Measurements from ENCODE around the gene ZMYM2.
A peak's percentile ranks its signal among the peaks of the same experiment; 100 is the strongest.

The ZMYM2 gene

DNA sequence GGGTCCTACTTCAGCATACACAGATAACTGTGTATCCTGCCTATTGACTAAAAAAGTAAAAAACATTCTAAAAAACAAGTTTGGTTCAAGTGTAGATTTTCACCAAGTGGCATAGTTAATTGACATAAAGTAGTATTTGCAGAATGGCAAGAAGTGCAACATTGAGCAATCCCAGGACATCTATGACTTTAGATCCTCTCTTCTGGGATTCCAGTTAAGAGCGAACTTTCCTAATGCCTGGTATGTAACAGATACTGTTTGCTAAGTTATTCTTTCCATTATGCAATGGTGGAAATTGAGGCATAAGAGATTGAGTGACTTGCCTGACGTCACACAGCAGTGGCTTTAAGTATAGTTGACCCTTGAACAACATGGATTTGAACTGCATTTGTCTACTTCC lies 96.1 kb downstream of the ZMYM2 start:
- no peak for FAIRE-seq
- TF ChIP-seq POLR2A (IDR thresholded peaks at IDR 0.05; ENCODE audit: low read depth, low read length) (no peak), PAX5 (IDR thresholded peaks at IDR 0.05; ENCODE audit: insufficient read depth, low read length, severe bottlenecking) (no peak), POU2F2 (IDR thresholded peaks at IDR 0.05; ENCODE audit: low read depth, low read length) (no peak), TAF1 (IDR thresholded peaks at IDR 0.05; ENCODE audit: low read depth, low read length) (no peak), SPI1 (IDR thresholded peaks at IDR 0.05; ENCODE audit: low read depth, low read length) (no peak), POLR2AphosphoS5 (IDR thresholded peaks at IDR 0.05; ENCODE audit: low read depth, low read length) (no peak)
- DNase-seq (ENCODE audit: insufficient read length, low spot score) = no peak

DNA sequence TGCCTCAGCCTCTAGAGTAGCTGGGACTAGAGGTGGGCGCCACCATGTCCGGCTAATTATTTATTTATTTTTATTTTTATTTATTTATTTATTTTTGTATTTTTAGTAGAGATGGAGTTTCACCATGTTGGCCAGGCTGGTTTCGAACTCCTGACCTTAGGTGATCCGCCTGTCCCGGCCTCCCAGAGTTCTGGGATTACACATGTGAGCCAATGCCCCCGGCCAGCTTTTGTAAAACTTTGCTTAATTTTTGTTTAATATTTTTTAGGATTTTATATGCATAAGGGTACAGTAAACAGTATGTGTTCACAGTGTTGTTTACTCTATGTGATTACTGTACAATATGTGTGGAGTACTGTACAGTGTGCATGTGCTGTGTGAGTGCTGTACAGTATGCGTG lies 98.7 kb downstream of the ZMYM2 start:
- no peak for TF ChIP-seq POU2F2 (IDR thresholded peaks at IDR 0.05; ENCODE audit: low read depth, low read length)
- no peak for TF ChIP-seq SPI1 (IDR thresholded peaks at IDR 0.05; ENCODE audit: low read depth, low read length)
- no peak for TF ChIP-seq POLR2AphosphoS5 (IDR thresholded peaks at IDR 0.05; ENCODE audit: low read depth, low read length)
- TF ChIP-seq TAF1 (IDR thresholded peaks at IDR 0.05; ENCODE audit: low read depth, low read length) = no peak
- no peak for TF ChIP-seq POLR2A (IDR thresholded peaks at IDR 0.05; ENCODE audit: low read depth, low read length)
- TF ChIP-seq PAX5 (IDR thresholded peaks at IDR 0.05; ENCODE audit: insufficient read depth, low read length, severe bottlenecking) = no peak
- no peak for FAIRE-seq
- DNase-seq (ENCODE audit: insufficient read length, low spot score) = no peak

DNA sequence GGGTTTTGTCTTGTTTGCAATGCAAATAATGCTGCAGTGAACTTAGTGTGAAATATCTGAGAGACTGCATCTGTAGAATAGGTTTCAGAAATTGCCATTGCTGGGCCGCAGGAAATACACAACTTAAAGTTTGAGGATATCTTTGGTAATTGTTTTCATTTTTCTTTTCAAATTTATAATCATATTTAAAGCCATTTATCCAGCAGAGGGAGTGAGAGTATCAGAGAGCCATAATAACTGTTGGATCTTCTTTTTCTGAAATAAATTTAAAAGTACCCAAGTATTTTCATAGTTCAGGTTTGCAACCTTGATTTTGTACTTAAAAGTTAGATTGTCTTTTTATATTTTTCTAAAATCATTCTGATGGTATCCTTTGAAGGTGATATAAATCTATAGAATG lies 99.4 kb downstream of the ZMYM2 start:
- DNase-seq (ENCODE audit: insufficient read length, low spot score) = no peak
- FAIRE-seq = no peak
- TF ChIP-seq POLR2AphosphoS5 (IDR thresholded peaks at IDR 0.05; ENCODE audit: low read depth, low read length) = no peak
- TF ChIP-seq SPI1 (IDR thresholded peaks at IDR 0.05; ENCODE audit: low read depth, low read length) = no peak
- TF ChIP-seq PAX5 (IDR thresholded peaks at IDR 0.05; ENCODE audit: insufficient read depth, low read length, severe bottlenecking) = no peak
- TF ChIP-seq POU2F2 (IDR thresholded peaks at IDR 0.05; ENCODE audit: low read depth, low read length) = no peak
- no peak for TF ChIP-seq TAF1 (IDR thresholded peaks at IDR 0.05; ENCODE audit: low read depth, low read length)
- no peak for TF ChIP-seq POLR2A (IDR thresholded peaks at IDR 0.05; ENCODE audit: low read depth, low read length)

DNA sequence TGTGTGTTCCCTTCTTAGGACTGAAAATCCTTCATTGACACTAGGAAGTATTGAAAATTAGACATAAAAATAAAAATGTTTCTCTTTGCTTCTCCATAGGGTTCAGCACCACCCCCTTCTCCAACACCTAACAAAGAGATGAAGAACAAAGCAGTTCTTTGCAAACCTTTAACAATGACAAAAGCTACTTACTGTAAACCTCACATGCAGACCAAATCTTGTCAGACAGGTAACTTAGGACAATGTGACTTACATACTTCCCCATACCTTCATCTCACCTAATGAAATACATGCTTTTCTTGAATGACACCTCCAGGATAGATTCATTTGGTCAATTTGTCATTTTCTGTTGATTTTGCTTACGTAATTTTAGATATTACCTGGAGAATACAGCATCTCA lies 99.9 kb downstream of the ZMYM2 start:
- peak; percentile 59 for FAIRE-seq

DNA sequence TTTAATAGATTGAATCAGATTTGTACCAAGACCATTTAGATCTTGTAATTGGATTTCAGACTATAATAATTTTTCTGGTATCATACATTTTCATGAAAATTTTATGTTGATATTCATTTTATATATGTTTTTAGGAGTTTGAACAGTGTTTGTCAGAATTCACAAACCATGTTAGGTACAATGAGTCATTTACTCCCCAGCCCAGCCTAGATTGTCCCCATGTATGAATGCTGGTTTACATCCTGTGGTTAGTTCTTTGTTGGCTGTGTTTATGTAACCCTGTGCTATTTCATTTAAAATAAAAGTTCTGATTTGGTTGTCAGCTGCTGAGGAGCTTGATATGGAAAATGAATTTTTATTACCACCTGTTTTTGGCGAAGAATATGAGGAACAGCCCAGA lies 105.6 kb downstream of the ZMYM2 start:
- no peak for TF ChIP-seq POU2F2 (IDR thresholded peaks at IDR 0.05; ENCODE audit: low read depth, low read length)
- TF ChIP-seq PAX5 (IDR thresholded peaks at IDR 0.05; ENCODE audit: insufficient read depth, low read length, severe bottlenecking) = no peak
- no peak for TF ChIP-seq SPI1 (IDR thresholded peaks at IDR 0.05; ENCODE audit: low read depth, low read length)
- no peak for TF ChIP-seq POLR2A (IDR thresholded peaks at IDR 0.05; ENCODE audit: low read depth, low read length)
- TF ChIP-seq POLR2AphosphoS5 (IDR thresholded peaks at IDR 0.05; ENCODE audit: low read depth, low read length) = no peak
- no peak for TF ChIP-seq TAF1 (IDR thresholded peaks at IDR 0.05; ENCODE audit: low read depth, low read length)
- no peak for FAIRE-seq

More for the DNA sequence above, 99.9 kb downstream of the ZMYM2 start:
- no peak for TF ChIP-seq PAX5 (IDR thresholded peaks at IDR 0.05; ENCODE audit: insufficient read depth, low read length, severe bottlenecking)
- no peak for TF ChIP-seq POLR2A (IDR thresholded peaks at IDR 0.05; ENCODE audit: low read depth, low read length)
- no peak for TF ChIP-seq POLR2AphosphoS5 (IDR thresholded peaks at IDR 0.05; ENCODE audit: low read depth, low read length)
- no peak for TF ChIP-seq TAF1 (IDR thresholded peaks at IDR 0.05; ENCODE audit: low read depth, low read length)
- TF ChIP-seq SPI1 (IDR thresholded peaks at IDR 0.05; ENCODE audit: low read depth, low read length) = no peak
- TF ChIP-seq POU2F2 (IDR thresholded peaks at IDR 0.05; ENCODE audit: low read depth, low read length) = no peak
- DNase-seq (ENCODE audit: insufficient read length, low spot score) = no peak

DNA sequence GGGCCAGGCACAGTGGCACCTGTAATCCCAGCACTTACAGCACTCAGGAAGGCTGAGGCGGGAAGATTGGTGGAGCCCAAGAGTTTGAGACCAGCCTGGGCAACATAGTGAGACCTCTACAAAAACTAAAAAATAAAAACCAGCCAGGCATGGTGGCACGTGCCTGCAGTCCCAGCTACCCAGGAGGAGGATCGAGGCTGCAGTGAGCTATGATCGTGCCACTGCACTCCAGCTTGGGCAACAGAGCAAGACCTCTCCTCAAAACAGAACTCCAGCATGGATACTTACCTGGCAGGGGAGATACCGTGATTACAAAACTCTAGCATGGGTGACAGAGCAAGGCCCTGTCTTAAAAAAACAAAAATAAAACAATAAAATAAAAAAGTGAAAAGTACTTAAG lies 107.0 kb downstream of the ZMYM2 start:
- FAIRE-seq (no peak), DNase-seq (ENCODE audit: insufficient read length, low spot score) (no peak)
- TF ChIP-seq POLR2A (IDR thresholded peaks at IDR 0.05; ENCODE audit: low read depth, low read length) (no peak), POU2F2 (IDR thresholded peaks at IDR 0.05; ENCODE audit: low read depth, low read length) (no peak), PAX5 (IDR thresholded peaks at IDR 0.05; ENCODE audit: insufficient read depth, low read length, severe bottlenecking) (no peak), SPI1 (IDR thresholded peaks at IDR 0.05; ENCODE audit: low read depth, low read length) (no peak), POLR2AphosphoS5 (IDR thresholded peaks at IDR 0.05; ENCODE audit: low read depth, low read length) (no peak), TAF1 (IDR thresholded peaks at IDR 0.05; ENCODE audit: low read depth, low read length) (no peak)

More for the DNA sequence above, 105.6 kb downstream of the ZMYM2 start:
- DNase-seq (ENCODE audit: insufficient read length, low spot score) = no peak

DNA sequence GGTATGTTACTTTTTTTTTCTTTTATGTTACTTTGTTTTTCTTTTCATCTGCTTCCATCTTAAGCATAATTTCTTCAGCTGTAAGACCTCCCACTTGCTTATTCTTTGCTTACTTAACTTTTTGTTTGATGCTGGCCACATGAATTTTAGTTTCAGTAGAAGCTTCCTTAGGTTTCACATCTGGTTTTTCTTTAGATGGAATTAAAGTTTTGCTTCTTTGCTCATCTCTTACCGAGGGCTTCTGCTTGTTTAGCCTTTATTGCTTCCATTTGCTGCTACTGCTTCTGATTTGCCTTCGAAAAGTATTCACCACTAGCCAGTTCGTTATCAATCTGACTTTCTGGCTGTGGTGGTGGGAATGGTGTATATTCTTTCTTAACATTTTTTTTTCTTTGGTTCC lies 111.4 kb downstream of the ZMYM2 start:
- DNase-seq (ENCODE audit: insufficient read length, low spot score) = no peak
- TF ChIP-seq SPI1 (IDR thresholded peaks at IDR 0.05; ENCODE audit: low read depth, low read length) = no peak
- no peak for TF ChIP-seq PAX5 (IDR thresholded peaks at IDR 0.05; ENCODE audit: insufficient read depth, low read length, severe bottlenecking)
- TF ChIP-seq POU2F2 (IDR thresholded peaks at IDR 0.05; ENCODE audit: low read depth, low read length) = no peak
- TF ChIP-seq POLR2A (IDR thresholded peaks at IDR 0.05; ENCODE audit: low read depth, low read length) = no peak
- no peak for TF ChIP-seq POLR2AphosphoS5 (IDR thresholded peaks at IDR 0.05; ENCODE audit: low read depth, low read length)
- no peak for FAIRE-seq

DNA sequence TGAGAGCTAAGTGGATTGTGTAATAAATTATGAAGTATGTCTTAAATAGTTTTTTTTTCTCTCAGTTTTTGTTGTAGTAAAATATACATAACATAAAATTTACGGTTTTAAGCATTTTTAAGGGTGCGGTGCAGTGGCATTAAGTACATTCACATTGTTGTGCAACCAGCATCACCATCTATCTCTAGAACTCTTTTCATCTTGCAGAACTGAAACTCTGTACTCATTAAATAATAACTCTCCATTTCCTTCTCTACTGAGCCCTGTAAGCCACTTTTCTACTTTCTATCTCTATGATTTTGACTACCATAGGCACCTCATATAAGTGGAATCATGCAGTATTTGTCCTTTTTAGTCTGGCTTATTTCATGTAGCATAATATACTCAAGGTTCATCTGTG lies 115.2 kb downstream of the ZMYM2 start:
- DNase-seq (ENCODE audit: insufficient read length, low spot score) = no peak
- FAIRE-seq = no peak
- TF ChIP-seq POLR2AphosphoS5 (IDR thresholded peaks at IDR 0.05; ENCODE audit: low read depth, low read length) (no peak), SPI1 (IDR thresholded peaks at IDR 0.05; ENCODE audit: low read depth, low read length) (peak; percentile 90)

DNA sequence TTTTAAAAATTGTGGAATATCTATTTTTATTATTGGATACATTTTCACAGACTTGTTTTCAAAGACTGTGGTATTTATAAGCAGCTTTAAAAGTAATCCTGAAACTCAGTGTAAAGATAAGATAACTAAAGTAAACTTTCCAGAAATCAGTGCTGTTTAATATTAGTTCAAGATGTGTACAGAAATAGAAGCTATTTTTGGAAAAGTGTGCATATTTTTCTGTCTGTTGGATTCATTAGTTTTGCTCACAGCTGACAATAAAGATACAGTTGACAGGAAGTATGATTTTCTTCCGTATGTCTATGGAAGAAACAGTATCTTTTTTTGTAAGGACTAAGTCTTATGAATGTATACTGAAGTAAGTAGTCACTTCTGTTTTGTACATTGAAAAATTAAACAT lies 116.4 kb downstream of the ZMYM2 start:
- TF ChIP-seq PAX5 (IDR thresholded peaks at IDR 0.05; ENCODE audit: insufficient read depth, low read length, severe bottlenecking) = no peak
- no peak for TF ChIP-seq SPI1 (IDR thresholded peaks at IDR 0.05; ENCODE audit: low read depth, low read length)
- TF ChIP-seq POLR2A (IDR thresholded peaks at IDR 0.05; ENCODE audit: low read depth, low read length) = no peak
- TF ChIP-seq POU2F2 (IDR thresholded peaks at IDR 0.05; ENCODE audit: low read depth, low read length) = no peak
- TF ChIP-seq POLR2AphosphoS5 (IDR thresholded peaks at IDR 0.05; ENCODE audit: low read depth, low read length) = no peak
- TF ChIP-seq TAF1 (IDR thresholded peaks at IDR 0.05; ENCODE audit: low read depth, low read length) = no peak
- DNase-seq (ENCODE audit: insufficient read length, low spot score) = no peak
- FAIRE-seq = no peak

DNA sequence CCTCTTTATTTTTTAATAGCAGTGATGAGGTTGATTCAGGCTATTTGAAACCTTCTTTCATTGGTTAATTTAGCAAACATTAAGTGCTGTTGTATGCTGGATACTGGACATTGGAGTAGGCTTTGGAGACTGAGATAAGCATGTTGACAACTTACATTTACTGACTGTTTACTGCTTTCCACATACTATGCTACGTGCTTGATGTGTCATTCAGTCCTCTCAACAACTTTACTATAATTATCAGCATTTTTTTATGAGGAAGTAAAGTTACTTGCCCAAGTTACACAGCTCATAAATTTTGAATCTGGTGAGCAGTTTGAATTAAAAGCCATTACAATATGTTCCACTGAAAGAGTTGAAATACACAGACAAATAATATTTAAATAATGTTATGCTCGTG lies 118.6 kb downstream of the ZMYM2 start:
- TF ChIP-seq TAF1 (IDR thresholded peaks at IDR 0.05; ENCODE audit: low read depth, low read length) (no peak), POLR2A (IDR thresholded peaks at IDR 0.05; ENCODE audit: low read depth, low read length) (no peak)
- no peak for FAIRE-seq
- DNase-seq (ENCODE audit: insufficient read length, low spot score) = no peak

Measured in GM12891 (cell line).